GM18505 (cell line): ENCODE data around the gene CRYGA.

Experiments
- ATAC-seq: cut with Tn5 transposase; IDR thresholded peaks from one replicate; pipeline ENCODE4 v1.9.1; 2021; ENCODE audit not compliant: unreplicated experiment
- POLR2A ChIP-seq: IDR thresholded peaks from 4 replicates; pipeline ENCODE4 v1.6.1; 2011; ENCODE audit warnings: borderline replicate concordance; ENCODE audit not compliant: insufficient read depth, insufficient read length; ENCODE audit errors: extremely low read depth

The CRYGA gene

DNA sequence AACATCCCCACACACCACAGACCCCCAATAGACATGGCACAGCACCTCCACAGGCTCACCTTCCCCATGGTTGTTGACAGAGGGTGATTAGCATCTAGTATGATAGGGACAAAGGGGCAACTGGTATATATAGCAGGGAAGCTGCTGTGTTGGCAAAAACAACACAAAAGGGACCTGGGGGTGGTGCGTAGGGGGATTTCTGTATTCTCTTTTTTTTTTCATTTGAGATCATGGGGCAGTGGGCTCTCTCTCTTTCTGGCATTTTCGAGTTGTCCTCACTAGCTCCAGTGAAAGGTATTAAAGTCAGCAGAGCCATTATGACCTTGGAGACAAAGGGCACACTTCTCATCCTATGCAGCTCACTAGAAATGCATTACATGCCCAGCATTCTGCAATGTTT, at the start of gene CRYGA:
TSS of gene CRYGA (minus strand) at position 101 of the 400 bp plus-strand sequence. CDS start at position 68, 33 bp downstream.
- no peak for ATAC-seq
- no peak for TF ChIP-seq POLR2A

- TF ChIP-seq POLR2A = no peak
- no peak for ATAC-seq
Measured at GRCh38 chr2:208210688-208211451, 47.5 kb upstream of the CRYGA start.

DNA sequence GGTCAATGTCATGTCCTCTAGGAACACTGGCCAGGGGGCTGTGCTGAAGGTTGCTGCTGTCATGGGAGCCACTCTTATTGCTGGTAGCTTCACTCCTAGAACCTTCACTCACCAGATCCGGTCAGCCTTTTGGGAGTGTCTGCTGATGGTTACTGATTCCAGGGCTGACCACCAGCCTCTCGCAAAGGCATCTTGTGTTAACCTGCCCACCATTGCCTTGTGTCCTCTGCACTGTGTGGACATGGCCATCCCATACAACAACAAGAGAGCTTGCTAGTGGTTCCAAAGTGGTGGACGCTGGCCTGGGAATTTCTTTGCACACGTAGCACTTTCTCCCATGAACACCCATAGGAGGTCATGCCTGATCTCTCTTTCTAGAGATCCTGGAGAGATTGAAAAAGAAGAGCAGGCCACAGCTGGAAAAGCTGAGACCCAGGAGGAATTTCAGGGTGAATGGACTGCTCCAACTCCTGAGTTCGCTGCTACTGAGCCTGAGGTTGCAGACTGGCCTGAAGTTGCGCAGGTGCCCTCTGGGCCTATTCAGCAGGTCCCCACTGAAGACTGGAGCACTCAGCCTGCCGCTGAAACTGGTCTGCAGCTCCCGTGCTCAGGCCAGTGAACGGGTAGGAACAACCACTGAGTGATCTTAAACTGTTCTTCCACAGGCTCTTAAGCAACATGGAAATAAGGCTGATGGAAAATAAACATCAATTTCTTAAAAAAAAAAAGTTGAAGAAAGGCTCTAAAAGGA, 45.1 kb upstream of the CRYGA start:
- ATAC-seq = no peak
- no peak for TF ChIP-seq POLR2A

DNA sequence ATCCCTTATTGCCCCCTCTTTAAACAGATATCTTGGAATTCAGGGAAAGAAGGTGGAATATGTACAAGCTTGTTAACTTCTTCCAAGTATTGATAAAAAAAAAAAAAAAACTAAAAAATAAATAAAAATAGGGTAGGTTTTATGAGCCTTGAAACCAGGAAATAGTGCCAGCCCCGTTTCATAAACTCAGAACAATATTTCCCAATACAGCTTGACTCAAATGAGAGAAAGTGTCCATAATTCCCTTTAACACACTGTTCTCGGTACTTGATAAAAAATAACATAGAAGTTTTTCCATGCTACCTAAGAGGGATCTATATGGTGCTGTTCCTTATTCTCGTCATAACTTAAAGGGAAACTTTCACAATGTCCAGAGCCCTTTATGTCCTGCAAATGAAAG, 44.4 kb upstream of the CRYGA start:
- TF ChIP-seq POLR2A = no peak
- no peak for ATAC-seq

- no peak for TF ChIP-seq POLR2A
- ATAC-seq = no peak
Measured at GRCh38 chr2:208204166-208204565, 40.8 kb upstream of the CRYGA start.

GRCh38 chr2:208195531-208195930, 32.1 kb upstream of the CRYGA start:
- ATAC-seq = no peak
- TF ChIP-seq POLR2A = no peak

DNA sequence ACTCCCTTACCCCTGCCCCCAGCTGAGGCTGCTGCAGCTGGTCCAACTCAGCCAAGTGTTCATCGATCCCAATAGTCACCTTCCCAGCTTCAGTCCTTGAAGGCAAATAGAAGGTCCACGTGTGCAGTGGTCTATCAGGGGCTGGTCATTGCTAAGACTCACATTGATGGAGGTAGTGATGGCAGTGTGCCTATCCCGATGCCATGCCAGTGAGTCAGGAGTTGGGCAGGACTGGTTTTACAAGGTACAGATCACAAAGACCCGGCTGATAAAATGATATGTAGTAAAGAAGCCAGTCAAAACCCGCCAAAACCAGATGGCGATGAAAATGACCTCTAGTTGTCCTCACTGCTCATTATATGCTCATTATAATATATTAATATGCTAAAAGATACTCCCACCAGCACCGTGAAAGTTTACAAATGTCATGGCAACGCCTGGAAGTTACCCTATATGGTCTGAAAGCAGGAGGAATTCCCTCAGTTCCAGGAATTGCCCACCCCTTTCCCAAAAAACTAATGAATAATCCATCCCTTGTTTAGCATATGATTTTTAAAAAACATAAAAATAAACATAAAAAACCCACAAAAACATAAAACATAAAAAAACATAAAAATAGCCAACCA, 29.3 kb upstream of the CRYGA start:
- TF ChIP-seq POLR2A = no peak
- ATAC-seq = no peak

DNA sequence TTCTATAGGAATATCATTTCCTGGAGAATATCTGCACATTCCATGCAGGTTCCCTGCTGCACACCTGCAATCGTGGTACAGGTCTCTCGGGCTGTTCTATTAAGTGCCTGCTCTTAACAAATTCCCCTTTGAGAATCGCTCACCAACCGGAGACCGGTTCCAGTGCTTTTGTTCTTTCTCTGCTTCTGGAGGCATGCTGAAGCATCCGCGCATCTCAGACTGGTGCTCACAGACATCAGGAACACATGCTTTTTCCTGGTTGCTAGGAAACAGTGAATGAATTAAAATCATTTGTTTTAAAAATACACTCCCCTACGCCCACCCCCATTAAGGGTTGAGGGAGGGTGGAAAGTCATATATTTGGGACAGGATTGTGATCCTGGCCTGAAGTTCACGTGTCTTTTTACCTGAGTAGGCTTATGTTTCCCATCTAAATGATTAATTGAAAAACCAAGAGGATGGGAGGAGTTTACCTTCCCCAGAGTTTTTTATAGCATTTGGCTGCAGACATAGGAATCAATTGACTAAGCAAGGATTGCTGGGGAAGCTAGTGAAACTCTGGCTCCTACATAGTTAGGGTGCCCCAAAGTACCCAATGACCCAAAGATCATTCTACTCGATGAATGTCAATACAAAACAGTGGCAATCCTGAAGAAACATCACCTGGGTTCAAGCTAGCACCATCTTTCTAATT, 26.6 kb upstream of the CRYGA start, which contains the start of gene C2orf80:
TSS of gene C2orf80 (minus strand) at position 221 of the 694 bp plus-strand sequence. CDS start 3,044 bp downstream, outside the sequence.
- no peak for ATAC-seq
- TF ChIP-seq POLR2A = no peak

DNA sequence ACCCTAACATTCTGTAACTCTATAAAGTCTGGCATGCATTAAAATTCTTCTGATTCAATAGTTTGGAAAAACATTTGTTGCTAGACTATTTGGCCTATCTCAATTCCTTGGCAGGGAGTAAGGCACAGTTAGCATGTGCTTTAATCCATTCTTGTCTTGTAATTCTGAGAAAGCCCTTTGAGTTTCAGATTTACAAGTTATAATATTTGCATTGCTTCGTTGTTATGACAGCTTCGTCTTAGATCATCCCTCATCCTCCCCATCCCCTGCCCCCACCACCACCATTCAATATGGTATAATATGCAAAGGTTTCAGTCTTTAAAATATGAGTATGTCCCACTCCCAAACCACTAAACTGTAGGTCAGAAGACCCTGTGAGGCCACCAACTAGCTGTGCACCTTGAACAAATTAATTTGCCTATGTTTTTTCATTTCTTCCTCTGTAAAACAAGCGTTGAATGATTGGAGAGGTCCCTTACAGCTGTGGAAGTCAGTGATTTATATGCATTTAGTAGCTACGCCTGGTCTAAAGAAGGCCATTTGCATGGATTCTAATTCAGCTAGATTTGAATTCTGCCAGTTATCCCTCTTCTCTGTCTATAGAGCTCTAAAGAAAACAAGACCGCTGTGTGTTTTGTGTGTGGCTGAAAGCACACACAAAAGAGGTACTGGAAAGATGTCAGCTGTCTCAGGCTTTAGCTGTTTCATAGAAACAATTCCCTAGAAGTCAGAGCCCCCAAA, 25.9 kb upstream of the CRYGA start:
- TF ChIP-seq POLR2A = no peak
- no peak for ATAC-seq

- TF ChIP-seq POLR2A = no peak
- no peak for ATAC-seq
Measured at GRCh38 chr2:208186893-208187292, 23.5 kb upstream of the CRYGA start.

DNA sequence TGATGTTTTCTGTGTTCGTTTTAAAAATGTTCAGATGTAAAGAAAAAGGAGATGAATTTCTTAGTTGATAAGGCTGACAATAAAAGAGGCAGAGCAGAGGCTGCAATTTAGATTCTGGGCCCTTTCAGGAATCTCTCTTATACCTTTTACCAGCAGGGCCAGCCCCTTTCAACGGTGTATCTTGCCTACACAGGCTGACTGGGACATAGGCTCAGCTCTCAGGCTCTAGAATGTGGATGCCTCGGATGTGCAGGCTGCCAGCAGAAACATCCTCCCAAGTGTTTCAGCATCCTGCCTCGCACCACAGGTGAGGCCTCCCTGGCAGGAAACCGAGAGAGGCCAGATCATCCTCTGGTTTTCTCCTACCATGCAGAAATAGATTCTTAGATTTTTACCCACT, 23.1 kb upstream of the CRYGA start:
- no peak for ATAC-seq
- no peak for TF ChIP-seq POLR2A

DNA sequence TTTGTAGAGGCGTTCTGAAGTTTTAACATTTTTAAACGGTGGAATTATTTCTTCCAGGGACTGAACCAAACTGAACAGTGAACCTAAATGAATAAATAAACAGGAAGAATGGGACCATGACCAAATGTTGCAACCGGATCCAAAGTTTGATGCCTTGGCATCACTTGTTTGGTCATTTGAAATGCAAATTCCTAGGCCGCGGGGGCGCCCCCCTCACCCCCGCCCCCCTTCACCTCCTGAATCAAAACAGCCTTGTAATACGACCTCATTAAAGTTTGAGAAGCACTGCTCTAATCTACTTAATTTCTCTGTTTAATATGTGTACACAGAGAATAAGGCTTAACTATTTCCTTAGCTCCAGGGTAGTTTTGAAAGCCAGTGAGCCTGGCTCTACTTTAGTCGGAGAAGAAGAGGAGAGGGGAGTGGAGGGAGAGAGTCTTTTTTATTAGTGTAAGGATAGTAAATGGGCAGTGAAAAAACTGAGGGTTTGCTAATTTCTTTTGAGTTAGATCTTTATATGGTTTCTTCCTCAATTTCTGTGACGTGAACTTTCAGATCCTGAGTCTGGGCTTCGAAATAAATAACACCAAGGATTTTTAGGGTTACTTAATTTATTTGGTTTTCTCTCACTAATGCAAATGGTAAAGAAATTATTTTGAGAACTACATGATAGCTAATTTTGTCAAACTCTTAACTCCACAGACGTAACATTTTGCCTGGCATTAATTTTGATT, 20.8 kb upstream of the CRYGA start:
- TF ChIP-seq POLR2A = no peak
- ATAC-seq = no peak
